Neural progenitor cell (in vitro differentiated cells): ENCODE measurements around the gene FPR2.

Source experiments
- CTCF ChIP-seq: fragments of 200-600 bp; sonication (generic); IDR thresholded peaks from 2 replicates; pipeline ENCODE4 v1.5.1; 2017; ENCODE audit warnings: antibody characterized with exemption, mild to moderate bottlenecking
- EZH2 ChIP-seq: fragments of 200-600 bp; sonication (generic); IDR thresholded peaks from 2 replicates; pipeline ENCODE4 v1.6.1; 2017; ENCODE audit warnings: antibody characterized with exemption, mild to moderate bottlenecking, moderate library complexity

- no peak for TF ChIP-seq CTCF
- no peak for TF ChIP-seq EZH2
These were observed 4.1 kb downstream of the FPR2 start for GRCh38 chr19:51765086-51765485.
